Stimulated activated naive CD4-positive, alpha-beta T cell (primary cell): Measurements from ENCODE around the gene DDI1.

Source experiments
- DNase-seq, 6 experiments: peaks; one replicate each; lab custom pipeline; 2025; lab: John Stamatoyannopoulos, UW

DDI1 gene

GRCh38 chr11:104078245-104078644, 41.8 kb downstream of the DDI1 start:
- no peak for DNase-seq

GRCh38 chr11:104078995-104079394, 42.6 kb downstream of the DDI1 start:
- DNase-seq: no peak

GRCh38 chr11:104086621-104087020, 50.2 kb downstream of the DDI1 start:
- no peak for DNase-seq
